DND-41 (cell line): ENCODE measurements around the gene CLN5.
"Not testable (repeated sequence)": the region's sequence is repeated elsewhere in the genome, so short reads cannot be mapped to it uniquely, and the experiment has no call there.

Source experiments
- ATAC-seq: fragments of 200-7000 bp; cut with Tn5 transposase; 3 replicates; pipeline ENCODE4 v1.9.1; 2021; ENCODE audit warnings: low read depth; ENCODE audit not compliant: insufficient read depth
- DNase-seq: peaks from one replicate; pipeline ENCODE4 v3.0.0-alpha.2; 2020
- H2AFZ ChIP-seq: 2 replicates; pipeline ENCODE4 v1.6.0; 2012; ENCODE audit warnings: low read depth, low read length
- H3K27ac ChIP-seq: 2 replicates; pipeline ENCODE4 v1.5.1; 2012; ENCODE audit warnings: low read length, inconsistent platforms
- H3K27me3 ChIP-seq: fragments of 200-600 bp; sonication (generic); 2 replicates; pipeline ENCODE4 v1.6.0; 2012; ENCODE audit warnings: low read length, mild to moderate bottlenecking, inconsistent platforms; ENCODE audit not compliant: insufficient read depth, poor library complexity
- H3K36me3 ChIP-seq: 2 replicates; pipeline ENCODE4 v1.5.1; 2012; ENCODE audit warnings: low read length, inconsistent platforms; ENCODE audit not compliant: insufficient read depth
- H3K4me1 ChIP-seq: 2 replicates; pipeline ENCODE4 v1.5.1; 2012; ENCODE audit warnings: mild to moderate bottlenecking, low read length; ENCODE audit not compliant: insufficient read depth
- H3K4me2 ChIP-seq: 2 replicates; pipeline ENCODE4 v1.6.0; 2012; ENCODE audit warnings: mild to moderate bottlenecking, moderate library complexity, low read length, inconsistent platforms; ENCODE audit not compliant: insufficient read depth
- H3K4me3 ChIP-seq, 2 experiments: fragments of 200-600 bp in 1 of 2; shearing (Covaris generic) in 1 of 2; 2 replicates each; pipeline ENCODE4 v1.5.1; 2012 to 2016; ENCODE audit warnings: inconsistent platforms in 2 of 2, low read length in 2 of 2, mild to moderate bottlenecking in 2 of 2, low read depth in 1 of 2, moderate library complexity in 1 of 2
- H3K79me2 ChIP-seq: 2 replicates; pipeline ENCODE4 v1.6.0; 2012; ENCODE audit warnings: low read length, inconsistent platforms; ENCODE audit not compliant: insufficient read depth
- H3K9ac ChIP-seq: 2 replicates; pipeline ENCODE4 v1.6.0; 2012; ENCODE audit warnings: low read depth, mild to moderate bottlenecking, inconsistent platforms, low read length, moderate library complexity
- H3K9me3 ChIP-seq: 2 replicates; pipeline ENCODE4 v1.5.1; 2012; ENCODE audit warnings: low read length, moderate library complexity, mild to moderate bottlenecking, inconsistent platforms; ENCODE audit not compliant: insufficient read depth, severe bottlenecking
- H4K20me1 ChIP-seq: 2 replicates; pipeline ENCODE4 v1.6.0; 2012; ENCODE audit warnings: low read length; ENCODE audit not compliant: insufficient read depth
- EZH2 ChIP-seq: IDR thresholded peaks from 3 replicates; pipeline ENCODE4 v1.6.1; 2012; ENCODE audit warnings: borderline replicate concordance, low read depth, mild to moderate bottlenecking, moderate library complexity, low read length, inconsistent platforms; ENCODE audit not compliant: severe bottlenecking
- TF ChIP-seq, protein P1 (sequence below): IDR thresholded peaks from 2 replicates; pipeline ENCODE4 v1.5.1; 2012; ENCODE audit warnings: borderline replicate concordance, low read length, moderate library complexity, mild to moderate bottlenecking; ENCODE audit not compliant: poor library complexity, severe bottlenecking; ENCODE audit errors: extremely low read depth

Gene CLN5

DNA sequence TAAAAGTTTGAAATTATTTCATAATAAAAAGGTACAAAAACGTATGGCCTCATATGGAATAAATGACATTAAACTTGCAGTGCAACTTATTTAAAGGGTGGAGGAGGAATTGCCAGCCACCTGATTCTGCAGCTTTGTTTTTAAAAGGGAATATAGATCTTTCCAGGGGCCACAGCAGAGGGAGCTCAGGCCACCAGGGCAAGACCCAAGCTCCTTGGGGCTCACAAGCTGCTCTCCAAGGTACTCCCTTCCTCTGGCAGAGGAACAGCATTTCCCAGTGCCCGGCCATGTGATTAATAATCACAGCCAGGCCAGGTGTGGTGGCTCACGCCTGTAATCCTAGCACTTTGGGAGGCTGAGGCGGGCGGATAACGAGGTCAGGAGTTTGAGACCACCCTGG is 37.3 kb upstream of the CLN5 start:
- Histone ChIP-seq H3K4me1 (no peaks in the 10 kb centered on the region), H2AFZ (no peak overlapping the region), H3K79me2 (no peaks in the 10 kb centered on the region), H3K9me3 (peaks cover 9% of the 10 kb centered on the region), H3K27ac (no peak overlapping the region), H3K4me2 (no peak overlapping the region), H3K4me3 (no peak overlapping the region), H3K27me3 (peaks cover 2% of the 10 kb centered on the region), H4K20me1 (no peaks in the 10 kb centered on the region), H3K36me3 (no peaks in the 10 kb centered on the region), H3K9ac (no peak overlapping the region)
- DNase-seq: no peak
- no peak for ATAC-seq
- TF ChIP-seq EZH2: no peak
- TF ChIP-seq, protein P1, sequence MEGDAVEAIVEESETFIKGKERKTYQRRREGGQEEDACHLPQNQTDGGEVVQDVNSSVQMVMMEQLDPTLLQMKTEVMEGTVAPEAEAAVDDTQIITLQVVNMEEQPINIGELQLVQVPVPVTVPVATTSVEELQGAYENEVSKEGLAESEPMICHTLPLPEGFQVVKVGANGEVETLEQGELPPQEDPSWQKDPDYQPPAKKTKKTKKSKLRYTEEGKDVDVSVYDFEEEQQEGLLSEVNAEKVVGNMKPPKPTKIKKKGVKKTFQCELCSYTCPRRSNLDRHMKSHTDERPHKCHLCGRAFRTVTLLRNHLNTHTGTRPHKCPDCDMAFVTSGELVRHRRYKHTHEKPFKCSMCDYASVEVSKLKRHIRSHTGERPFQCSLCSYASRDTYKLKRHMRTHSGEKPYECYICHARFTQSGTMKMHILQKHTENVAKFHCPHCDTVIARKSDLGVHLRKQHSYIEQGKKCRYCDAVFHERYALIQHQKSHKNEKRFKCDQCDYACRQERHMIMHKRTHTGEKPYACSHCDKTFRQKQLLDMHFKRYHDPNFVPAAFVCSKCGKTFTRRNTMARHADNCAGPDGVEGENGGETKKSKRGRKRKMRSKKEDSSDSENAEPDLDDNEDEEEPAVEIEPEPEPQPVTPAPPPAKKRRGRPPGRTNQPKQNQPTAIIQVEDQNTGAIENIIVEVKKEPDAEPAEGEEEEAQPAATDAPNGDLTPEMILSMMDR: no peak

DNA sequence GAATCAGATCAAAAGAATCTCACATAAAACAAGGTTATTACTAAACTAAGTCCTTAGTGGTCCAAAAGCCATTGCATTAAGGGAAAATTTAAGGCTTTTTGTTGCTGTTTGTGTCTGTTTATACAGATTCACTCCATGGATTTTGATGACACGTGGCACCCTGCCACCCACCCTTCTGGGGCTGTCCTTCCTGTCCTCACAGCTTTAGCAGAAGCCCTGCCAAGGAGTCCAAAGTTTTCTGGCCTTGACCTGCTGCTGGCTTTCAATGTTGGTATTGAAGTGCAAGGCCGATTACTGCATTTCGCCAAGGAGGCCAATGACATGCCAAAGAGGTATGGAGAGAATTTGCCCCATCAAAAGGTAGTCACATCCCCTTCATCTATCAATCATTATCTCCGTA is 36.7 kb upstream of the CLN5 start:
- TF ChIP-seq EZH2: no peak
- TF ChIP-seq, protein P1: no peak
- Histone ChIP-seq H3K36me3 (no peaks in the 10 kb centered on the region), H4K20me1 (no peaks in the 10 kb centered on the region), H3K9ac (no peak overlapping the region), H3K4me1 (no peaks in the 10 kb centered on the region), H3K4me2 (no peak overlapping the region), H3K4me3 (no peak overlapping the region), H3K9me3 (peaks cover 16% of the 10 kb centered on the region), H3K79me2 (no peaks in the 10 kb centered on the region), H2AFZ (no peak overlapping the region), H3K27me3 (peaks cover 2% of the 10 kb centered on the region), H3K27ac (no peak overlapping the region)
- DNase-seq: no peak
- no peak for ATAC-seq

DNA sequence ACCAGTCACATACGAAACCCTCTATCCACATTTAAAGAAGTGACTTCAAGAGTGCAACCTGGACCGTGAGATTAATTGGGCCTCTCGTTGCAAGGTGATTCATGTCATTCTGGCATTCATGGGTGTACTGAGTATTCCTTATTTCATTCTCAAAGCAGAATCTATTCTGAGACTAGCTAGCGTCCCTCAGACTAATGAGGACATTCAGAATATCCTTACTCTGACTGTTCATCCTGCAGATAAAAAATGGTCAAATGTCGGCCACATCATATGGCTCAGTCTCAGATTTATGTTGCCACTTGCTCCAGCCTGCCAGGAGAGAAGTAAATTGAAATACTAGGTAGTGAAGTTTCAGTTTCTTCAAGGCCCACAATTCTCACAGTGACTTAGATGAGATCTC is 36.2 kb upstream of the CLN5 start:
- Histone ChIP-seq H3K27me3 (peaks cover 2% of the 10 kb centered on the region), H3K4me2 (no peak overlapping the region), H3K9me3 (peaks cover 20% of the 10 kb centered on the region), H2AFZ (no peak overlapping the region), H4K20me1 (no peaks in the 10 kb centered on the region), H3K27ac (no peak overlapping the region), H3K4me1 (no peaks in the 10 kb centered on the region), H3K36me3 (no peaks in the 10 kb centered on the region), H3K4me3 (no peak overlapping the region), H3K9ac (no peak overlapping the region), H3K79me2 (no peaks in the 10 kb centered on the region)
- TF ChIP-seq EZH2: no peak
- TF ChIP-seq, protein P1: no peak
- DNase-seq (no peak), ATAC-seq (no peak)

DNA sequence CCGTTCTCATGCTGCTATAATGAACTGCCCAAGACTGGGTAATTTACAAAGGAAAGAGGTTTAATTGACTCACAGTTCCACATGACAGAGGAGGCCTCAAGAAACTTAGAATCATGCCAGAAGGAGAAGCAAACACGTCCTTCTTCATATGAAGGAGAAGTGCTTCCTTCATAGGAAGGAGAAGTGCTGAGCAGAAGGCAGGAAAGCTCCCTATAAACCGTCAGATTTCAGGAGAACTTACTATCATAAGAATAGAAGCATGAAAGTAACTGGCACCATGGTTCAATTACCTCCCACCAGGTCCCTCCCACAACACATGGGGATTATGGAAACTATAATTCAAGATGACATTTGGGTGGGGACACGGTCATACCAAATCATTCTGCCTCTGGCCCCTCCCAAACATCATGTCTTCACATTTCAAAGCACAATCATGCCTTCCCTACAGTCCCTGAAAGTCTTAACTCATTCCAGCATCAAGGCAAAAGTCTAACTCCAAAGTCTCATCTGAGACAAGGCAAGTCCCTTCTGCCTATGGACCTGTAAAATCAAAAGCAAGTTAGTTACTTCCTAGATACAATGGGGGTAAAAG is 32.9 kb upstream of the CLN5 start:
- H3K9me3 ChIP-seq: peaks cover 22% of the 10 kb centered on the region
- no peak for ATAC-seq
- H3K36me3 ChIP-seq: no peaks in the 10 kb centered on the region
- no peak overlapping the region for H3K4me2 ChIP-seq
- no peak overlapping the region for H3K4me3 ChIP-seq
- H3K9ac ChIP-seq: no peak overlapping the region
- H4K20me1 ChIP-seq: no peaks in the 10 kb centered on the region
- no peak overlapping the region for H3K27ac ChIP-seq
- no peaks in the 10 kb centered on the region for H3K79me2 ChIP-seq
- H2AFZ ChIP-seq: no peak overlapping the region
- no peaks in the 10 kb centered on the region for H3K27me3 ChIP-seq
- H3K4me1 ChIP-seq: no peaks in the 10 kb centered on the region
- TF ChIP-seq, protein P1: no peak
- no peak for TF ChIP-seq EZH2
- no peak for DNase-seq

GRCh38 chr13:76959734-76960133 is 32.1 kb upstream of the CLN5 start:
- peaks cover 22% of the 10 kb centered on the region for H3K9me3 ChIP-seq
- H3K4me1 ChIP-seq, ATAC-seq: not testable (repeated sequence)

More at GRCh38 chr13:76959734-76960133, 32.1 kb upstream of the CLN5 start:
- not testable (repeated sequence) for H3K79me2 ChIP-seq, DNase-seq, H3K4me3 ChIP-seq, H3K9ac ChIP-seq, H4K20me1 ChIP-seq, H2AFZ ChIP-seq, H3K4me2 ChIP-seq, H3K36me3 ChIP-seq, H3K27ac ChIP-seq, H3K27me3 ChIP-seq
